8988T (cell line): ENCODE results near the gene PPP2R5C.

Source experiments
- DNase-seq: peaks from one replicate; pipeline ENCODE4 v3.0.0; 2011

Gene PPP2R5C

GRCh38 chr14:101844751-101845150, 83.2 kb downstream of the PPP2R5C start:
- DNase-seq = no peak

DNA sequence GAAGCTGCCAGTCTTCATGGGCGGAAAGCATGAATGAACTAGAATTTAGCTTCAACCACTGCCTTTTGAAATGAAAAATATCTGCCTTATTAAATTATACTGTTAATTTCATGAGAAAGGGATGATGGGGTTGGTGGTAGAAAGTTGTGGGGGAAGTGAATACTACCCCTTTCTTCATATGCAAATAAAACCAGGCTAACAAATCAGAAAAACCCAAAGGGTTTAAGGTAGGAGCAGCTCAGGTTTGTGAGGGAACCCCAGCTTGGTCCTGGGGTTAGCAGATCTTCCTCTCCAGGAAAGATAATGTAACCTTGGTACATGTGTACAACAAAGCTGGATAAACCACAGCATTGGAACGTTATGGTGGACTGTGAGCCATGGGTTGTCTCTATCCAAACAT, 84.0 kb downstream of the PPP2R5C start:
- DNase-seq = no peak

DNA sequence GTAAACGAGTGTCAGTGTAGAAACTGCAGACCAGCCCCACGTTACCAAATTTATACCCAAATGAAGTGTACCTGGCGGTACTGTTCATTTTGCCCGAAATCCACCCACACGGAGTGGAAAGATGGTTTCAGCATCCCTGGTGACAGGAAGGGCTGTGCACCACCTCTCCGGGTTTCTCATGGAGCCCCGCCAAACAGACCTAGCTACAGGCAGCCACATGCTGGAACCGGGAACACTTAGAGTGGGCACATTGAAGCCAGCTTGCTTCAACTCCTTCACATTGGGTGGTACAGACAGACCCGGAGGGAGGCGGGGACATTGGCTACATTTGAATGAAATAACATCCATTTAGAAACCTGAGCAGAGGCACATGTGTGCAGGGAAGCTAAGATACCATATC, 84.4 kb downstream of the PPP2R5C start:
- DNase-seq = no peak

- no peak for DNase-seq
Observed at GRCh38 chr14:101849125-101849524, 87.6 kb downstream of the PPP2R5C start.

GRCh38 chr14:101849640-101850039, 88.1 kb downstream of the PPP2R5C start:
- no peak for DNase-seq

DNA sequence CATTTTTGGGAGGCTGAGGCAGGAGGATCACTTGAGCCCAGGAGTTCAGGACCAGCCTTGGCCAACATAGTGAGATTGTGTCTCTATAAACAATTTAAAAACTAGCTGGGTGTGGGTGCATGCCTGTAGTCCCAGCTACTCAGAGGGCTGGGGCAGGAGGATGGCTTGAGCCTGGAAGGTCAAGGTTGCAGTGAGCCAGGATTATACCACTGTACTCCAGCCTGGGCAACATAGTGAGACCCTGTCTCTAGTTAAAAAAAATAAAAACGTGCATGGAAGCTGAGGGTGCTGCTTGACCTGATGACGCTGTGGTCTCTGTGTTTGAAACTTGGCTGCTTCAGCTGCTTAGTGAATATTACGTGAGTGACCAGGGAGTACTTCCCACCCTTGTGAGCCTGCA, 89.7 kb downstream of the PPP2R5C start:
- DNase-seq = no peak

GRCh38 chr14:101851736-101852405, 90.4 kb downstream of the PPP2R5C start:
- no peak for DNase-seq

DNA sequence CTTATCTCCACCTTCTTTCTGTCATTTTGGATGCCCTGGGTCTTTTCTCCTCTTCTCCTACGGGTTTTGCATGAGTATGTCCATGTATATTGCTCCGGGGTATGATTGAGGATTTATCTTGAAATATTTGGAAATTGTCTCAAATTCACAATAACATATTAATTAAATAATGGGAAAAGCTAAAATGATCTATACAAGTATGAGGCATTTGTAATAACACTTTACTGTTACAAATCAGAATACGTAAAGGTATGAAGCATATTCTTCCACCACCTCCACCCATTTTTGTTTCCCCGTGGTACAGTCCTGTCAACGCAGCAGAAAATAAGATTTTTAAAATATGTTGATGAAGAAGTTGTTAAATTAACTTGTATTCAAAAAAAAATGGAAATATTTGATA, 91.3 kb downstream of the PPP2R5C start:
- no peak for DNase-seq

DNA sequence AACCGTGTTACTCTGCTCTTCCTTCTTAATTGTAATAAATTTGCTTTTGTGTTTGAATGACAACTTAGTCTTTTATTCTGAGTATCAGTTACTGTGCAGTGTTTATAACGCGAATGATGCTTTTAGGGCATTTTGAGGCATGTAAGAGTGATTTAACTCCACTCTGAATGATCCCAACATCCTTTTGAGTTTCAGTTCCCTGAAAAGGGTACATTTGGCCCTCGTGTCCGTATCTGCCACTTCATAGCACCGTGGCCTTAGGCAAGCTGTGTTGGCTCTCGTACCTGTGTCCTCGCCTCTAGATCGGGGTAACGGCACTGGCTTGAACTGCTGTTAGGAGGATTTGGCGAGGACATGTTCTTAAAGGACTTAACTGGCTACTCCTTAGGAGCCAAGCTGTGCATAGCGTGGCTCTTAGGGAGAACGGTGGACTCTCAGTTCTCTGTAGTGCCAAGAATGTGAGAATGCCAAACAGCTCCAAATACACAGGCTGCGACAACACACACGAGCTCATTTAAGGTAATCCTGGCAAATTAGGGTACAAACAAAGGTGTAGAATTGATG, 92.0 kb downstream of the PPP2R5C start:
- DNase-seq = no peak

DNA sequence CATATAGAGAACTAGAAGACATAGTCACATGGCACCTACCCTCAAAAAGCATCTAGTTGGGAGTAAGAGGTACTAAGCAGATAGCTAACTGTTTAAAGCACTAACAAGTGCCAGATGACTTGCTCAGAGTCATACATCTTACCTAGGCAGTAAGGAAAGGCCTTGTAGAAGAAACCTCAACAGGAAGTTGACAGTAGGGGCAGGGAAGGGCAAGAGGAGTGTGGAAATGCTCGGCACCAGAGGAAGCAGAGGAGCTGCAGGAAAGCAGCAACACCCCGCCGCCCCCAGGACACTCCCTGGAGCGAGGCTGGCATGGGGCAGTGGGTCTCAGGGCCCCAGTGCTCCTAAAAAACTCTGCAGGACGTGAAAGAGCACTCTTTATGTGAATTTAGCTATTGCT, 92.9 kb downstream of the PPP2R5C start:
- DNase-seq = no peak

- no peak for DNase-seq
Observed at GRCh38 chr14:101855958-101856357, 94.4 kb downstream of the PPP2R5C start.

- DNase-seq = no peak
Observed at GRCh38 chr14:101856536-101856935, 95.0 kb downstream of the PPP2R5C start.

DNA sequence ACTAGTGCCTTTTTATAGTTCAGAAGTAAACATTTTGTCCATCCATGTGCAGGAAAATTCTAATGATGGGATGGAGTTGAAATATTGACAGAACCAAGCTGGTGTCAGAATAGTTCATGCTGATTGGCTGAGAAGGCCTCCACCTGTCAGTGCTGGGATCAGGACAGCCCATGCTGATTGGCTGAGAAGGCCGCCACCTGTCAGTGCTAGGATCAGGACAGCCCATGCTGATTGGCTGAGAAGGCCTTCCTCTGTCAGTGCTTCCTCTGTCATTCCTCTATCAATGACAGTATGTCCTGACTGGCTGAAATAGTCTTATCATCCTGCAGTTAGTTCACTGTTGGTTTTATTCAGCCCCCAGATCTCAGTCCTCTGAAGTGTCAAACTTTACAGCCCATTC, 95.7 kb downstream of the PPP2R5C start:
- no peak for DNase-seq

DNA sequence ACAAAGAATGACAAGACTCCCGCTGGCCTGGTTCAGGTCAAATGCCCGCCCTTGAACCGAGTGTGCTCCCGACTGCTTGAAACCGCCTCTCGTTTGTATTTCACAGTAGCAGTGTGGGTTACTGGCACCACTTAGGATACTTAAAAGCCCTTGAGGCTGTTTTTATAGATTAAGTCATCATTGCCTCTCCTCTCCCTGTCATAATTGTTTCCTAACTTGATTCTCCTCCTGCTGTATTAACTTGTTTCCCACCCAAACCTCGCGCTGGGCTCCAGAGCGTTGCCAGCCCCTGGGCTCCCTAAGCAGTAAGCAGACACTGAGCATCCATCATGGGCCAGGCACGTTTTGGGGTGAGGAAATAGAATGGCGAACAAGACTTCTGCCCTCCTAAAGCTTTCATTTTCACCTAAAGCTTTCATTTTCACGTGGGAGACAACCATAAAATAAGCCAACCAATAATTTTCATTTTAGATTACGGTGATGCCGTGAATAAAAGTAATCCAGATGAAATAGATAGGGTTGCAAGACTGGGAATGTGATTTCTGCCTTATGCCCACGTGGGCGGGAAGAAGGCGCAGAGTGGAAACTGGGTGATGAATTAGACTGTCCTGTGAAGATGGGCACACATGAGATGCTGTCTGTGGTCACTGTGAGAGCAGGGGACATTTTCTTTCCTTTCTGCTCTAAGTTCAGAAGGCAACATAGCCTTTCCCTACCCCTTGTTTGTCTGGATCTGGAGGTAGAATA, 97.5 kb downstream of the PPP2R5C start:
- no peak for DNase-seq

DNA sequence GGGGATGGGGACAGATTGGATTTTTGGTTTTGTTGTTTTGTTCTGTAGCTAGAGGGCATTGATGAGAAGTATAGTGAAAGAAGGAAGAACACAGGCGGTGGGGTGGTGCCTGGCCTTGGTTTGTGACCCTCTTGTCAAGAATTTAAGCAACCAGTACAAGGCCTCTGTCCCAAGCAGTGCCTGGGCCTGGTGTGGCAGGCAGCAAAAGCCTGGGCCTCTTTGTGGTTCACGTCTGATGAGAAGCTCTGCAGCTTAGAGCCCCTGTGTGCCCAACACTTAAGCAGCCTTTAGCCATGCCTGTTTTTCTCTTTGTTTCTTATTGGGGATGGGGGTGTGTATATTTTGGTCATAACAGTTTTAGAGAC, 98.0 kb downstream of the PPP2R5C start:
- no peak for DNase-seq

GRCh38 chr14:101859958-101860357, 98.4 kb downstream of the PPP2R5C start:
- DNase-seq = no peak

- DNase-seq = no peak
Observed at GRCh38 chr14:101861464-101861863, 100.0 kb downstream of the PPP2R5C start.

DNA sequence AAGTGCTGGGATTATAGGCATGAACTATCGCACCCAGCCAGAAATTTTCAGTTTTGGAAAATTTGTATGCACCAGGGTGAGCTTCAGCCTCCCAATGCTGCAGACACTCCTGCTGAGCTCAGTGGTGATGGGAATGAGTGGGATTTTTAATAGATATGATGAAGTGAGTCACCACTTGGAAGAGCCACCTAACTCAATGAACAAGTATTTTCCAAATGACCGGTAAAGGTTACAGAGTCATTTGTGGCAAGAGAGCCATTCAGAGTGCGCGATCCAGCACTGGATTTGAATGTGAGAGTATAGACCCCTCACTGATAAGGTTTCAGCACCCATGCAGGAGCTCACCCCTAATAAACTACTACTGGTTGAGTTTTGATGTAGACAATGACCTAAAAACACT, 100.7 kb downstream of the PPP2R5C start:
- no peak for DNase-seq

DNA sequence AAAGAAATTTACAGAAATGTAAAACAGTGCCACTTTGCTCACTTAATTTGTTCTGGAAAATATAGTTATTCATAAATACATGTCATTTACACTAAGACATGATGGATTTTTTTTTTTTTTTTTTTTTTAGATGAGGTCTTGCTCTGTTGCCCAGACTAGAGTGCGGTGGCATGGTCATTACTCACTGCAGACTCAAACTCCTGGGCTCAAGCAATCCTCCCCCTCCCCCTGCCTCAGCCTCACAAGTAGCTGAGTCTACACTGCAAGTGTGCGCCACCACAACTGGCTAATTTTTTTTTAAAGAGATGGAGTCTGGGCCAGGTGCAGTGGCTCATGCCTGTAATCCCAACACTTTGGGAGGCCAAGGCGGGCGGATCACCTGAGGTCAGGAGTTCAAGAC, 101.2 kb downstream of the PPP2R5C start:
- no peak for DNase-seq

GRCh38 chr14:101865288-101865687, 103.8 kb downstream of the PPP2R5C start:
- no peak for DNase-seq

- DNase-seq = no peak
Observed at GRCh38 chr14:101867854-101868253, 106.3 kb downstream of the PPP2R5C start.

DNA sequence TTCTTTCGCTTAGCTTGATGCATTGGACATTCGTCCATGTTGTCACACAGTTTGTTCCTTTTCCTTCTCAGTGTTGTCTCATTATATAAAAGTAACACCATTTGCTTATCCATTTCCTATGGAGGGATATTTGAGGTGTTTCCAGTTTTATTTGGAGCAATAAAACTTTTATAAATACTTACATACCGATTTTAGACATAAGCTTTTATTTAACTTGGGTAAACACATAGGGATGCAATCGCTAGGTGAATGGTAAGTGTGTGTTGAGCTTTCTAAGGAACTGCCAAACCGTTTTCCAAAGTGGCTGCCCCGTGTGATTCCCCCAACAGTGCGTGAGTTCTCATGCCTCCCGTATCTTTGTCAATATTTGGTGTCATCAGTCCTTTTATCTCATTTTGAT, 107.7 kb downstream of the PPP2R5C start:
- no peak for DNase-seq

- DNase-seq = no peak
Observed at GRCh38 chr14:101870273-101870939, 108.9 kb downstream of the PPP2R5C start.

GRCh38 chr14:101872346-101872745, 110.8 kb downstream of the PPP2R5C start:
- no peak for DNase-seq
